ENCODE measurements around the gene SYNGR3.
"Not testable (repeated sequence)": the region's sequence is repeated elsewhere in the genome, so short reads cannot be mapped to it uniquely, and the experiment has no call there.

Gene SYNGR3

GRCh38 chr16:2009164-2009711 is 19.5 kb downstream of the SYNGR3 start:
- H3K4me1 ChIP-seq (ENCODE audit: low read length) = peaks cover 25% of the 10 kb centered on the region
- H4K20me1 ChIP-seq (ENCODE audit: insufficient read depth, low read length) = peaks cover 48% of the 10 kb centered on the region

GRCh38 chr16:2009791-2010510 is 20.2 kb downstream of the SYNGR3 start, which contains the start of gene ZNF598:
Gene ZNF598, minus strand, starts transcription at chr16:2009821.
- peak within 1 kb of the TSS; percentile 95 for H3K4me3 ChIP-seq (ENCODE audit: low read length)
- H4K20me1 ChIP-seq (ENCODE audit: insufficient read depth, low read length) = peaks cover 41% of the 10 kb centered on the region
- peak within 1 kb of the TSS; percentile 68 for H3K27ac ChIP-seq (ENCODE audit: low read length)
- H3K9me3 ChIP-seq (ENCODE audit: insufficient read depth, low read length) = no peaks in the 10 kb centered on the region
- H3K4me1 ChIP-seq (ENCODE audit: low read length) = peaks cover 21% of the 10 kb centered on the region
- TF ChIP-seq CTCF (IDR thresholded peaks at IDR 0.05; ENCODE audit: low read depth, low read length) (no peak), EZH2phosphoT487 (IDR thresholded peaks at IDR 0.05; ENCODE audit: low read depth) (no peak)
- peak within 1 kb of the TSS; percentile 96 for H3K9ac ChIP-seq (ENCODE audit: low read length)
- peak within 1 kb of the TSS; percentile 58; the same call in 1 of the 2 replicates for H2AFZ ChIP-seq (ENCODE audit: low read depth, low read length)
- H3K4me2 ChIP-seq (ENCODE audit: low read length) = peak within 1 kb of the TSS; percentile 99
- H3K27me3 ChIP-seq (ENCODE audit: low read depth, low read length) = no peaks in the 10 kb centered on the region
- H3K36me3 ChIP-seq (replicated peaks; ENCODE audit: low read depth, low read length) = peaks cover 12% of the 10 kb centered on the region
- peaks cover 57% of the 10 kb centered on the region for H3K79me2 ChIP-seq (ENCODE audit: low read length)

More at GRCh38 chr16:2009164-2009711, 19.5 kb downstream of the SYNGR3 start:
- TF ChIP-seq EZH2phosphoT487 (IDR thresholded peaks at IDR 0.05; ENCODE audit: low read depth) (no peak), CTCF (IDR thresholded peaks at IDR 0.05; ENCODE audit: low read depth, low read length) (no peak)
- peaks cover 65% of the 10 kb centered on the region for H3K79me2 ChIP-seq (ENCODE audit: low read length)
- peak overlapping the region; percentile 99 for H3K4me2 ChIP-seq (ENCODE audit: low read length)
- peak overlapping the region; percentile 95 for H3K4me3 ChIP-seq (ENCODE audit: low read length)
- H3K9me3 ChIP-seq (ENCODE audit: insufficient read depth, low read length) = no peaks in the 10 kb centered on the region
- H3K27ac ChIP-seq (ENCODE audit: low read length) = peak overlapping the region; percentile 68
- H3K27me3 ChIP-seq (ENCODE audit: low read depth, low read length) = no peaks in the 10 kb centered on the region
- peaks cover 12% of the 10 kb centered on the region for H3K36me3 ChIP-seq (replicated peaks; ENCODE audit: low read depth, low read length)
- H3K9ac ChIP-seq (ENCODE audit: low read length) = peak overlapping the region; percentile 87
- no peak overlapping the region for H2AFZ ChIP-seq (ENCODE audit: low read depth, low read length)

- Histone ChIP-seq H3K79me2 (ENCODE audit: low read length) (peaks cover 40% of the 10 kb centered on the region), H4K20me1 (ENCODE audit: insufficient read depth, low read length) (peaks cover 23% of the 10 kb centered on the region), H3K4me1 (ENCODE audit: low read length) (peaks cover 21% of the 10 kb centered on the region), H3K36me3 (replicated peaks; ENCODE audit: low read depth, low read length) (peaks cover 12% of the 10 kb centered on the region)
- not testable (repeated sequence) for H2AFZ ChIP-seq (ENCODE audit: low read depth, low read length); H3K9me3 ChIP-seq (ENCODE audit: insufficient read depth, low read length); H3K4me2 ChIP-seq (ENCODE audit: low read length); H3K27me3 ChIP-seq (ENCODE audit: low read depth, low read length); H3K9ac ChIP-seq (ENCODE audit: low read length); H3K4me3 ChIP-seq (ENCODE audit: low read length); H3K27ac ChIP-seq (ENCODE audit: low read length)
Measured at GRCh38 chr16:2011726-2012125, 22.0 kb downstream of the SYNGR3 start.

GRCh38 chr16:2013527-2013926 is 23.8 kb downstream of the SYNGR3 start:
- H3K4me1 ChIP-seq (ENCODE audit: low read length) = peaks cover 8% of the 10 kb centered on the region
- no peaks in the 10 kb centered on the region for H3K9me3 ChIP-seq (ENCODE audit: insufficient read depth, low read length)
- TF ChIP-seq CTCF (IDR thresholded peaks at IDR 0.05; ENCODE audit: low read depth, low read length) (no peak), EZH2phosphoT487 (IDR thresholded peaks at IDR 0.05; ENCODE audit: low read depth) (no peak)
- H3K36me3 ChIP-seq (replicated peaks; ENCODE audit: low read depth, low read length) = no peaks in the 10 kb centered on the region
- H3K9ac ChIP-seq (ENCODE audit: low read length) = no peak overlapping the region
- H3K4me2 ChIP-seq (ENCODE audit: low read length) = no peak overlapping the region
- peaks cover 22% of the 10 kb centered on the region for H3K79me2 ChIP-seq (ENCODE audit: low read length)
- H3K4me3 ChIP-seq (ENCODE audit: low read length) = no peak overlapping the region
- no peaks in the 10 kb centered on the region for H3K27me3 ChIP-seq (ENCODE audit: low read depth, low read length)
- H2AFZ ChIP-seq (ENCODE audit: low read depth, low read length) = no peak overlapping the region
- H4K20me1 ChIP-seq (ENCODE audit: insufficient read depth, low read length) = peaks cover 5% of the 10 kb centered on the region
- H3K27ac ChIP-seq (ENCODE audit: low read length) = no peak overlapping the region
